ENCODE results near the gene PSAPL1. TPM values are rescaled to one million over a fixed set of nuclear protein-coding genes. Genes with fewer than 3 reads are reported as not detected.

PSAPL1 gene
- total RNA-seq, 1 experiment from 2014 or later: 0.15 TPM

GRCh38 chr4:7444314-7444713, 9.6 kb upstream of the PSAPL1 start:
- intact Hi-C loops (cut with micrococcal nuclease; ENCODE audit: unreplicated experiment): no loop called here
- Histone ChIP-seq H3F3A (ENCODE audit: insufficient read depth, low read depth) (no peaks in the 10 kb centered on the region), H2AFZ (no peak overlapping the region), H3K9me3 (ENCODE audit: insufficient read depth, low read depth) (no peaks in the 10 kb centered on the region), H4K20me1 (ENCODE audit: insufficient read depth) (no peaks in the 10 kb centered on the region), H3K4me1 (replicated peaks; ENCODE audit: insufficient read depth) (no peaks in the 10 kb centered on the region), H3K27ac (no peak overlapping the region), H3K9me2 (ENCODE audit: insufficient read depth) (no peaks in the 10 kb centered on the region), H3K79me2 (ENCODE audit: low read depth) (no peaks in the 10 kb centered on the region), H3K4me2 (no peak overlapping the region), H3K4me3 (no peak overlapping the region), H3K36me3 (ENCODE audit: low read depth) (no peaks in the 10 kb centered on the region), H3K27me3 (ENCODE audit: insufficient read depth, low read depth) (no peaks in the 10 kb centered on the region)
- POLR2A ChIA-PET (ENCODE audit: unreplicated experiment): no interaction called here
- BruUV-seq (replicated peaks): no TSS peak
- CTCF ChIA-PET: no interaction called here
- TF ChIP-seq EZH2 (IDR thresholded peaks at IDR 0.05; ENCODE audit: low read depth) (no peak), CTCF (conservative IDR thresholded peaks at IDR 0.05) (no peak)
- DNase-seq: no peak

DNA sequence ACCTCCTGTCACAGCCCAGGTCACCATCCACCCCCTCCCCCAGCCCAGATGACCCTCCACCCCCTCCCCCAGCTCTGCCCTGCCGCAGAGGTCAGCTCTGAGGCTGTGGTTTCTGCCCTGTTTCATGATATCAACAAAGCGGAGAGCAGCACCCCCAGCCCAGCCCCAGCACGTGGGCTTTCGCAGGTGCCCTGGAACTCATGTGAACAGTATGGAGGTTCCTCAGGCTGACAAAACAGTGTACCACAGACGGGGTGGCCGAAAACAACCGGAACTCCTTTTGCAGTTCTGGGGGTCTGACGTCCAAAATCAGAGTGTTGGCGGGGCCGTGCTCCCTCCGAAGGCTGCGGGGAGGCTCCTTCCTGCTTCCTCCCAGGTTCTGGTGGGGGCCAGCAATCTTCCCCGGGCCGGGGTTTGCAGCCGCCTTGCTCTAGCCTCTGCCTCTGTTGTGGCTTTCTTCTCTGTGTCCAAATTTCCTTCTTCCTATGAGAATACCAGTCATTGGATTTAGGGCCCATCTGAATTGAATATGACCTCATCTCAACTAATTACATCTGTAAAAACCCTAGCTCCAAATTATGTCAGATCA, 7.9 kb upstream of the PSAPL1 start:
- Histone ChIP-seq H3K27me3 (ENCODE audit: insufficient read depth, low read depth) (no peaks in the 10 kb centered on the region), H3F3A (ENCODE audit: insufficient read depth, low read depth) (no peaks in the 10 kb centered on the region), H2AFZ (no peak overlapping the region), H3K79me2 (ENCODE audit: low read depth) (no peaks in the 10 kb centered on the region), H4K20me1 (ENCODE audit: insufficient read depth) (no peaks in the 10 kb centered on the region), H3K4me2 (no peak overlapping the region), H3K4me1 (replicated peaks; ENCODE audit: insufficient read depth) (no peaks in the 10 kb centered on the region), H3K27ac (no peak overlapping the region), H3K9me2 (ENCODE audit: insufficient read depth) (no peaks in the 10 kb centered on the region), H3K4me3 (no peak overlapping the region), H3K9me3 (ENCODE audit: insufficient read depth, low read depth) (no peaks in the 10 kb centered on the region), H3K36me3 (ENCODE audit: low read depth) (no peaks in the 10 kb centered on the region)
- DNase-seq: no peak
- intact Hi-C loops (cut with micrococcal nuclease; ENCODE audit: unreplicated experiment): no loop called here
- no TSS peak for BruUV-seq (replicated peaks)
- CTCF ChIA-PET: no interaction called here
- POLR2A ChIA-PET (ENCODE audit: unreplicated experiment): no interaction called here
- TF ChIP-seq EZH2 (IDR thresholded peaks at IDR 0.05; ENCODE audit: low read depth) (no peak), CTCF (conservative IDR thresholded peaks at IDR 0.05) (no peak)

GRCh38 chr4:7441201-7441600, 6.5 kb upstream of the PSAPL1 start:
- POLR2A ChIA-PET (ENCODE audit: unreplicated experiment): no interaction called here

More at GRCh38 chr4:7441201-7441600, 6.5 kb upstream of the PSAPL1 start:
- no peaks in the 10 kb centered on the region for H3K4me1 ChIP-seq (replicated peaks; ENCODE audit: insufficient read depth)
- H3K36me3 ChIP-seq (ENCODE audit: low read depth): no peaks in the 10 kb centered on the region
- H4K20me1 ChIP-seq (ENCODE audit: insufficient read depth): no peaks in the 10 kb centered on the region
- no peak overlapping the region for H3K4me2 ChIP-seq
- H3K9me2 ChIP-seq (ENCODE audit: insufficient read depth): no peaks in the 10 kb centered on the region
- no peak overlapping the region for H3K4me3 ChIP-seq
- CTCF ChIA-PET: no interaction called here
- H3F3A ChIP-seq (ENCODE audit: insufficient read depth, low read depth): no peaks in the 10 kb centered on the region
- no peak for DNase-seq
- TF ChIP-seq EZH2 (IDR thresholded peaks at IDR 0.05; ENCODE audit: low read depth): no peak
- no peak for TF ChIP-seq CTCF (conservative IDR thresholded peaks at IDR 0.05)
- H3K27me3 ChIP-seq (ENCODE audit: insufficient read depth, low read depth): no peaks in the 10 kb centered on the region
- no TSS peak for BruUV-seq (replicated peaks)
- no peak overlapping the region for H2AFZ ChIP-seq
- no peaks in the 10 kb centered on the region for H3K9me3 ChIP-seq (ENCODE audit: insufficient read depth, low read depth)
- intact Hi-C loops (cut with micrococcal nuclease; ENCODE audit: unreplicated experiment): no loop called here
- no peak overlapping the region for H3K27ac ChIP-seq
- H3K79me2 ChIP-seq (ENCODE audit: low read depth): no peaks in the 10 kb centered on the region

Data from PC-9 (cell line).